Endothelial cell of umbilical vein (primary cell): ENCODE measurements around the gene DCC. TPM values are rescaled to one million over a fixed set of nuclear protein-coding genes. Genes with fewer than 3 reads are reported as not detected.

ENCODE experiments used
- BruUV-seq: library from RNA; stranded (reverse); fragments of 400-500 nt; replicated peaks from 2 replicates; lab custom pipeline; 2021; lab: Mats Ljungman, UMichigan
- CTCF ChIA-PET: fragments of 300-600, 350-600 bp; sonication (Branson Sonifier 250); formaldehyde crosslinking; loops from one replicate; lab custom pipeline; 2021; ENCODE audit warnings: antibody characterized with exemption, inconsistent platforms; lab: Charles Lee
- POLR2A ChIA-PET: fragments of 300-600, 350-600 bp; sonication (Branson Sonifier 250); formaldehyde crosslinking; loops from one replicate; lab custom pipeline; 2021; ENCODE audit warnings: antibody characterized with exemption, inconsistent platforms; lab: Charles Lee
- DNase-seq: peaks from one replicate; pipeline ENCODE4 v3.0.0-alpha.2; 2011; ENCODE audit warnings: low read depth, low spot score
- FAIRE-seq: peaks from 2 replicates; lab custom pipeline; 2011; peaks lifted over from hg19 to GRCh38; lab: Jason Lieb, UNC
- H2AFZ ChIP-seq: 2 replicates; pipeline ENCODE4 v1.6.0; 2012; ENCODE audit warnings: low read depth, low read length, control low read depth, inconsistent platforms
- H3K27ac ChIP-seq: 2 replicates; pipeline ENCODE4 v1.5.1; 2011; ENCODE audit warnings: low read depth, mild to moderate bottlenecking, control low read depth, low read length, moderate library complexity; ENCODE audit not compliant: insufficient read depth
- H3K27me3 ChIP-seq, 2 experiments: 2 replicates each; pipeline versions ENCODE4 v1.6.0 to v1.6.1; 2011; ENCODE audit warnings: low read length in 2 of 2, mixed read lengths in 1 of 2; ENCODE audit not compliant: control insufficient read depth in 2 of 2, insufficient read depth in 2 of 2
- H3K36me3 ChIP-seq, 2 experiments: 2 replicates in 1 of 2; 3 replicates in 1 of 2; pipeline ENCODE4 v1.5.1; 2011; ENCODE audit warnings: low read length in 2 of 2, mild to moderate bottlenecking in 1 of 2, moderate library complexity in 1 of 2; ENCODE audit not compliant: control insufficient read depth in 2 of 2, insufficient read depth in 2 of 2; ENCODE audit errors: extremely low read depth in 1 of 2
- H3K4me1 ChIP-seq: 3 replicates; pipeline ENCODE4 v1.5.1; 2011; ENCODE audit warnings: mild to moderate bottlenecking, low read length; ENCODE audit not compliant: control insufficient read depth, insufficient read depth; ENCODE audit errors: extremely low read depth
- H3K4me2 ChIP-seq: 2 replicates; pipeline ENCODE4 v1.6.1; 2011; ENCODE audit warnings: low read length, control low read depth, mixed read lengths; ENCODE audit not compliant: insufficient read depth
- H3K4me3 ChIP-seq, 3 experiments: fragments of 200-600 bp in 1 of 3; sonication (generic), shearing (Covaris generic) in 1 of 3; replicated peaks in 1 of 3; 2 replicates each; pipeline ENCODE4 v1.5.1; 2011 to 2016; ENCODE audit warnings: control low read depth in 3 of 3, low read length in 3 of 3, mild to moderate bottlenecking in 2 of 3, inconsistent platforms in 1 of 3, low read depth in 1 of 3, moderate library complexity in 1 of 3; ENCODE audit not compliant: insufficient read depth in 1 of 3
- H3K79me2 ChIP-seq: 2 replicates; pipeline ENCODE4 v1.6.0; 2012; ENCODE audit warnings: low read length, inconsistent platforms; ENCODE audit not compliant: control insufficient read depth, insufficient read depth
- H3K9ac ChIP-seq: replicated peaks from 2 replicates; pipeline ENCODE3; 2011; ENCODE audit warnings: low read length, control low read depth; ENCODE audit not compliant: insufficient read depth; ENCODE audit errors: extremely low read depth
- H3K9me1 ChIP-seq: replicated peaks from 3 replicates; pipeline ENCODE4 v1.6.0; 2011; ENCODE audit warnings: mild to moderate bottlenecking, low read length; ENCODE audit not compliant: control insufficient read depth, insufficient read depth; ENCODE audit errors: extremely low read depth
- H3K9me3 ChIP-seq: replicated peaks from 2 replicates; pipeline ENCODE4 v1.5.1; 2012; ENCODE audit warnings: low read length, inconsistent platforms; ENCODE audit not compliant: control insufficient read depth, insufficient read depth
- H4K20me1 ChIP-seq: replicated peaks from 2 replicates; pipeline ENCODE3; 2011; ENCODE audit warnings: mild to moderate bottlenecking, low read length; ENCODE audit not compliant: control insufficient read depth, insufficient read depth; ENCODE audit errors: extremely low read depth
- CTCF ChIP-seq, 2 donors: IDR thresholded peaks; 1 replicate in 1 of 2; 2 replicates in 1 of 2; pipeline ENCODE4 v1.5.1; 2011; ENCODE audit warnings: low read length in 2 of 2, mild to moderate bottlenecking in 2 of 2, moderate library complexity in 2 of 2, control low read depth in 1 of 2, inconsistent platforms in 1 of 2, low read depth in 1 of 2; ENCODE audit not compliant: insufficient read depth in 1 of 2; ENCODE audit errors: extremely low read depth in 1 of 2
- EZH2 ChIP-seq: IDR thresholded peaks from 2 replicates; pipeline ENCODE4 v1.6.1; 2012; ENCODE audit warnings: borderline replicate concordance, low read depth, mild to moderate bottlenecking, moderate library complexity, low read length, inconsistent platforms; ENCODE audit not compliant: severe bottlenecking
- FOS ChIP-seq: IDR thresholded peaks from 2 replicates; pipeline ENCODE4 v1.6.1; 2011; ENCODE audit warnings: mild to moderate bottlenecking, low read length, moderate library complexity, borderline replicate concordance; ENCODE audit not compliant: insufficient read depth
- GATA2 ChIP-seq: IDR thresholded peaks from 2 replicates; pipeline ENCODE4 v1.7.0; 2011; ENCODE audit warnings: low read depth, mild to moderate bottlenecking, moderate library complexity, mixed read lengths, low read length; ENCODE audit not compliant: insufficient read length, insufficient read depth
- JUN ChIP-seq: IDR thresholded peaks from 2 replicates; pipeline ENCODE4 v1.6.1; 2011; ENCODE audit warnings: borderline replicate concordance, low read depth; ENCODE audit not compliant: insufficient read length, insufficient read depth
- MAX ChIP-seq: IDR thresholded peaks from 2 replicates; pipeline ENCODE4 v1.6.1; 2011; ENCODE audit not compliant: insufficient read depth, insufficient read length
- MYC ChIP-seq: IDR thresholded peaks from one replicate; pipeline ENCODE4 v1.6.1; 2011; ENCODE audit warnings: mild to moderate bottlenecking, low read depth, low read length
- POLR2A ChIP-seq: IDR thresholded peaks from 2 replicates; pipeline ENCODE4 v1.6.1; 2012; ENCODE audit warnings: low read depth, mild to moderate bottlenecking, control low read depth, low read length
- POLR2AphosphoS5 ChIP-seq: IDR thresholded peaks from 2 replicates; pipeline ENCODE4 v1.6.1; 2012; ENCODE audit warnings: low read depth, mild to moderate bottlenecking, control low read depth, low read length, moderate library complexity; ENCODE audit not compliant: insufficient read depth
- dilution Hi-C: fragments of 300-500 bp; cut with MboI; formaldehyde crosslinking; loops from one replicate; pipeline ENCODE4 v1.15.0; 2019; ENCODE audit warnings: low sequenced_read_pairs; ENCODE audit not compliant: extremely low pct_ligation_motif_present
- intact Hi-C: fragments of 100-400 bp; cut with micrococcal nuclease; formaldehyde crosslinking; loops from one replicate; pipeline ENCODE4 v1.10.0; 2022
- polyA plus RNA-seq, 4 experiments: library from polyadenylated mRNA; depleted of rRNA in 3 of 4; stranded (reverse) in 3 of 4; unstranded in 1 of 4; fragments of >200 nt; gene quantifications; 2 replicates each; pipeline versions ENCODE4 v1.2.1 to v1.2.3, GENCODE V29; 2011 to 2012; ENCODE audit warnings: missing spikeins in 1 of 4
- total RNA-seq: library from RNA; stranded (reverse); gene quantifications from 2 replicates; pipeline ENCODE4 v1.2.3, GENCODE V29; 2021

The DCC gene
- total and polyA plus RNA-seq, 2 donors (not counting 3 experiments of a cell fraction or from before 2014, with no cell fraction given), result not detected

- Histone ChIP-seq H2AFZ (no peak overlapping the region), H3K4me3 (no peak overlapping the region), H3K9me1 (no peaks in the 10 kb centered on the region), H3K4me2 (no peak overlapping the region), H4K20me1 (no peaks in the 10 kb centered on the region), H3K27ac (no peak overlapping the region), H3K9me3 (no peaks in the 10 kb centered on the region), H3K79me2 (no peaks in the 10 kb centered on the region), H3K4me1 (no peaks in the 10 kb centered on the region), H3K27me3 (peaks cover 0 to 3% of the 10 kb centered on the region in 2 experiments), H3K36me3 (no peaks in the 10 kb centered on the region), H3K9ac (no peak overlapping the region)
- dilution Hi-C loops (no loop called here), intact Hi-C loops (no loop called here)
- FAIRE-seq (no peak), DNase-seq (no peak)
- ChIA-PET POLR2A (no interaction called here), CTCF (no interaction called here)
- TF ChIP-seq POLR2A (no peak), POLR2AphosphoS5 (no peak), GATA2 (no peak), FOS (no peak), JUN (no peak), MAX (no peak), MYC (no peak), CTCF (IDR thresholded peaks at IDR 0.05; ENCODE audit: extremely low read depth in 1 of 2, insufficient read depth in 1 of 2, low read depth in 1 of 2, low read length in 2 of 2) (no peak), EZH2 (no peak)
- BruUV-seq, result no TSS peak
Measured at GRCh38 chr18:52343138-52343537, 3.1 kb downstream of the DCC start.
